ENCODE data around the gene ATP9B. TPM values are rescaled to one million over a fixed set of nuclear protein-coding genes. Genes with fewer than 3 reads are reported as not detected.

Gene ATP9B
- total and polyA plus RNA-seq, 4 donors, result 7.1 to 31.4 (median 15.5) TPM

GRCh38 chr18:79139206-79139605, 70.0 kb downstream of the ATP9B start:
- no peak for TF ChIP-seq GABPA (IDR thresholded peaks at IDR 0.05 in 1 of 2, conservative IDR thresholded peaks at IDR 0.05 in 1 of 2)
- TF ChIP-seq JUND (IDR thresholded peaks at IDR 0.05), result no peak
- no peak for TF ChIP-seq RXRA (IDR thresholded peaks at IDR 0.05)
- TF ChIP-seq YY1 (IDR thresholded peaks at IDR 0.05), result no peak
- no peak for TF ChIP-seq FOXA2 (IDR thresholded peaks at IDR 0.05)
- TF ChIP-seq ATF3 (IDR thresholded peaks at IDR 0.05), result no peak
- TF ChIP-seq FOXA1 (IDR thresholded peaks at IDR 0.05), result no peak
- no peak for TF ChIP-seq CTCF (IDR thresholded peaks at IDR 0.05; ENCODE audit: low read depth, low read length, missing input control)
- TF ChIP-seq SP1 (IDR thresholded peaks at IDR 0.05), result no peak
- TF ChIP-seq HNF4G (IDR thresholded peaks at IDR 0.05), result no peak
- 86% methylated on average over 4 of the region's 4 CpGs for WGBS
- Histone ChIP-seq H3K4me3 (ENCODE audit: low read depth in 1 of 3, low read length in 3 of 3) (no peak overlapping the region), H3K4me1 (ENCODE audit: control insufficient read depth in 4 of 4, insufficient read depth in 4 of 4, low read length in 3 of 4) (no peaks in the 10 kb centered on the region), H3K9me3 (ENCODE audit: control insufficient read depth in 4 of 4, low read length in 3 of 4) (no peaks in the 10 kb centered on the region), H3K9ac (ENCODE audit: low read depth in 1 of 2, low read length in 2 of 2) (no peak overlapping the region), H3K27me3 (ENCODE audit: control insufficient read depth in 4 of 4, insufficient read depth in 4 of 4, low read length in 3 of 4) (no peaks in the 10 kb centered on the region), H3K36me3 (ENCODE audit: control insufficient read depth in 4 of 4, insufficient read depth in 3 of 4, low read depth in 1 of 4, low read length in 3 of 4) (no peaks in the 10 kb centered on the region), H3K27ac (ENCODE audit: low read depth in 1 of 2, low read length in 2 of 2) (no peak overlapping the region)
- no peak for DNase-seq (ENCODE audit: low spot score)

- Histone ChIP-seq H3K4me3 (ENCODE audit: low read depth in 1 of 3, low read length in 3 of 3) (no peak overlapping the region), H3K9ac (ENCODE audit: low read depth in 1 of 2, low read length in 2 of 2) (no peak overlapping the region), H3K27ac (ENCODE audit: low read depth in 1 of 2, low read length in 2 of 2) (no peak overlapping the region), H3K36me3 (ENCODE audit: control insufficient read depth in 4 of 4, insufficient read depth in 3 of 4, low read depth in 1 of 4, low read length in 3 of 4) (peaks cover 0 to 8% (median 1%) of the 10 kb centered on the region in 4 donors), H3K4me1 (ENCODE audit: control insufficient read depth in 4 of 4, insufficient read depth in 4 of 4, low read length in 3 of 4) (no peaks in the 10 kb centered on the region), H3K9me3 (ENCODE audit: control insufficient read depth in 4 of 4, low read length in 3 of 4) (no peaks in the 10 kb centered on the region), H3K27me3 (ENCODE audit: control insufficient read depth in 4 of 4, insufficient read depth in 4 of 4, low read length in 3 of 4) (no peaks in the 10 kb centered on the region)
- no peak for TF ChIP-seq MAX (IDR thresholded peaks at IDR 0.05)
- TF ChIP-seq REST (IDR thresholded peaks at IDR 0.05), result no peak
- DNase-seq (ENCODE audit: low spot score), result no peak
- WGBS, result 97% methylated on average over 4 of the region's 4 CpGs
These were observed 77.8 kb downstream of the ATP9B start for GRCh38 chr18:79147014-79147413.

- no peak overlapping the region for H3K27ac ChIP-seq (ENCODE audit: low read depth in 1 of 2, low read length in 2 of 2)
- peaks cover 0 to 8% (median 0%) of the 10 kb centered on the region in 4 donors for H3K36me3 ChIP-seq (ENCODE audit: control insufficient read depth in 4 of 4, insufficient read depth in 3 of 4, low read depth in 1 of 4, low read length in 3 of 4)
- no peak for DNase-seq (ENCODE audit: low spot score)
- H3K27me3 ChIP-seq (ENCODE audit: control insufficient read depth in 4 of 4, insufficient read depth in 4 of 4, low read length in 3 of 4), result no peaks in the 10 kb centered on the region
- H3K4me3 ChIP-seq (ENCODE audit: low read depth in 1 of 3, low read length in 3 of 3), result no peak overlapping the region
- TF ChIP-seq YY1 (IDR thresholded peaks at IDR 0.05), result no peak
- no peak for TF ChIP-seq RAD21 (IDR thresholded peaks at IDR 0.05)
- TF ChIP-seq RXRA (IDR thresholded peaks at IDR 0.05), result no peak
- H3K9me3 ChIP-seq (ENCODE audit: control insufficient read depth in 4 of 4, low read length in 3 of 4), result no peaks in the 10 kb centered on the region
- 91% methylated on average over 2 of the region's 2 CpGs for WGBS
- no peak overlapping the region for H3K9ac ChIP-seq (ENCODE audit: low read depth in 1 of 2, low read length in 2 of 2)
- no peaks in the 10 kb centered on the region for H3K4me1 ChIP-seq (ENCODE audit: control insufficient read depth in 4 of 4, insufficient read depth in 4 of 4, low read length in 3 of 4)
These were observed 82.0 kb downstream of the ATP9B start for GRCh38 chr18:79151191-79151590.

Measured in liver (tissue), 9 donors.